ENCODE measurements around the gene MSH3.

MSH3 gene

GRCh38 chr5:80905405-80905804 lies 251.0 kb downstream of the MSH3 start:
- DNase-seq (ENCODE audit: low read depth in 2 of 2) = no peak

- DNase-seq (ENCODE audit: low read depth in 2 of 2) = no peak
Observed at GRCh38 chr5:80912479-80912878, 258.0 kb downstream of the MSH3 start.

- no peak for DNase-seq (ENCODE audit: low read depth in 2 of 2)
Observed at GRCh38 chr5:80915716-80916115, 261.3 kb downstream of the MSH3 start.

GRCh38 chr5:80916676-80917075 lies 262.2 kb downstream of the MSH3 start:
- no peak for DNase-seq (ENCODE audit: low read depth in 2 of 2)

GRCh38 chr5:80917631-80918030 lies 263.2 kb downstream of the MSH3 start:
- no peak for DNase-seq (ENCODE audit: low read depth in 2 of 2)

GRCh38 chr5:80919678-80920196 lies 265.3 kb downstream of the MSH3 start:
- no peak for DNase-seq (ENCODE audit: low read depth in 2 of 2)

DNA sequence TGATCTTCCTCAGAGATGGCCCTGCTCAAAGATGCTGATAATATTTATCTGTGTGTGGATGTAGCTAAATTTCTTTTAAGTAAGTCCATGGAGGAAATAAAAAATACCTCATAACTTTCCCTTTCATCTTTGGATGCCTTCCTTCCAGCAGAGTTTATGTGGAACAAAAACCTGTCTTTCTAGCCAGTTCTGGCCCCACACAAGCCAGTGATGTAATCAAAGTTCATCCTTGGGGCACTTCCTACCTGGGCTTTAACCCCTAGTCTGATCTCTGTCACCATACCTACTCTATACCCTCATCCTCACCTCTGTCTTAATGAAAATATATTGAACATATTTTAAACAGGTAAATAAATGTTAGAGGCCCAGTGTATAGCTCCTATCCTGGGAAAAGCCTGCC lies 265.9 kb downstream of the MSH3 start:
- DNase-seq (ENCODE audit: low read depth in 2 of 2) = no peak

GRCh38 chr5:80921026-80921425 lies 266.6 kb downstream of the MSH3 start:
- no peak for DNase-seq (ENCODE audit: low read depth in 2 of 2)

GRCh38 chr5:80925931-80926330 lies 271.5 kb downstream of the MSH3 start:
- no peak for DNase-seq (ENCODE audit: low read depth in 2 of 2)
